Uterus (tissue), 4 donors: Measurements from ENCODE around the gene DIPK1A. TPM values are rescaled to one million over a fixed set of nuclear protein-coding genes. Genes with fewer than 3 reads are reported as not detected.
A peak's percentile ranks its signal among the peaks of the same experiment; 100 is the strongest.

Experiments used
- DNase-seq, 2 donors: peaks; one replicate each; pipeline ENCODE4 v3.0.0-alpha.2; 2019 to 2020
- H3K27ac ChIP-seq, 2 donors: fragments of 200-600 bp; sonication (generic); 1 replicate in 1 of 2; 2 replicates in 1 of 2; pipeline ENCODE4 v1.5.1; 2016 to 2018
- H3K27me3 ChIP-seq, 2 donors: fragments of 200-600 bp; sonication (generic); one replicate each; pipeline ENCODE4 v1.5.1; 2018 to 2019; ENCODE audit warnings: control low read depth in 1 of 2
- H3K36me3 ChIP-seq, 2 donors: fragments of 200-600 bp; sonication (generic); one replicate each; pipeline ENCODE4 v1.5.1; 2019; ENCODE audit warnings: control low read depth in 1 of 2
- H3K4me1 ChIP-seq, 2 donors: fragments of 200-600 bp; sonication (generic); one replicate each; pipeline ENCODE4 v1.5.1; 2018 to 2019; ENCODE audit warnings: control low read depth in 1 of 2
- H3K4me3 ChIP-seq, 2 donors: fragments of 200-600 bp; sonication (generic); 1 replicate in 1 of 2; 2 replicates in 1 of 2; pipeline ENCODE4 v1.5.1; 2018 to 2019; ENCODE audit warnings: mild to moderate bottlenecking in 1 of 2
- H3K9me3 ChIP-seq, 2 donors: fragments of 200-600 bp; sonication (generic); one replicate each; pipeline ENCODE4 v1.5.1; 2019; ENCODE audit warnings: control low read depth in 1 of 2
- POLR2A ChIP-seq, 2 donors: fragments of 450-650 bp; IDR thresholded peaks; one replicate each; pipeline ENCODE4 v1.6.1; 2016; ENCODE audit warnings: antibody characterized with exemption in 2 of 2, mild to moderate bottlenecking in 1 of 2, moderate library complexity in 1 of 2
- intact Hi-C: fragments of 100-400 bp; cut with DNase I; formaldehyde crosslinking; loops from one replicate; pipeline ENCODE4 v1.15.1; 2023; ENCODE audit warnings: low total_unique reads
- small RNA-seq: library from RNA; depleted of rRNA; stranded (forward); fragments of <200 nt; gene quantifications from one replicate; pipeline ENCODE3, GENCODE V24; 2016
- total RNA-seq, 4 donors: library from RNA; depleted of rRNA in 3 of 4; stranded (reverse); fragments of >200 nt in 3 of 4; gene quantifications; one replicate each; pipeline versions ENCODE4 v1.1.0 to v1.2.4, GENCODE V29; 2014 to 2023
- TF ChIP-seq, protein P1 (sequence below), 4 experiments: fragments of 200-600 bp in 2 of 4; fragments of 450-650 bp in 2 of 4; sonication (generic) in 2 of 4; IDR thresholded peaks; one replicate each; pipeline ENCODE4 v1.5.1; 2016 to 2019; ENCODE audit warnings: antibody characterized with exemption in 4 of 4, mild to moderate bottlenecking in 2 of 4, moderate library complexity in 1 of 4
- donor health status: DM: yes; HTN: yes; CAD: no.

The DIPK1A gene
- total RNA-seq, 4 donors from 2014 or later, result 15.5 to 28.4 (median 20.8) TPM

DNA sequence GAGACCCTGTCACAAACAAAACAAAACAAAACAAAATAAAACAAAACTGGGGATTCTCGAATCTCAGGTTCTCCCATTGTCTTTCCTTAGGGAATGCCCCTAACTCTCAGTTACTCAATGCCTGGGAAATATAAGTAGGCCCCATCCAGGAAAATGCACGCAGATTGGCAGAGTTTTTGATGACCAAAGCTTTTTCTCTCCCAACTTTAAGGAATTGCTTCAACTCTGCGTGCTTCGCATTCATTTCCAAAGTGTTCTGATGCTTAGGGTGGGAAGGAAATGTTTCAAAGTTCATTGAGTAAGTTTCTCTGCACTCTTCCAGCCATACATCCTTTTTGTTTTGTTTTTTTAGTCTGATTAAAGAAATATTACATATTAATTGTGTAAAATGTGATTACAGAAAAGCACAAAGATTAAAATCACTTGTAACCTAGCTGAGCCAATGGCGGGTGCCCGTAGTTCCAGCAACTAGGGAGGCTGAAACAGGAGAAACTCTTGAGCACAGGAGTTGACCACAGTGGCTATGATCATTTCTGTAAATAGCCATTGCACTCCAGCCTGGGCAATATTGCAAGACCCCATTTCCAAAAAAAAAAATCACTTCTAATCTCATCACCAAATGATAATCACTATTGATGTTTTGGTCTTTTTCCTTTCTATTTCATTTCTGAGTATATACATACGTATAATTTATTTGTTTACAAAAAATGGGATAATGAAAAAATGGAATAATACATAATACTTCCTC is 157.9 kb downstream of the DIPK1A start:
- no peak for TF ChIP-seq POLR2A (IDR thresholded peaks at IDR 0.05)
- TF ChIP-seq, protein P1, sequence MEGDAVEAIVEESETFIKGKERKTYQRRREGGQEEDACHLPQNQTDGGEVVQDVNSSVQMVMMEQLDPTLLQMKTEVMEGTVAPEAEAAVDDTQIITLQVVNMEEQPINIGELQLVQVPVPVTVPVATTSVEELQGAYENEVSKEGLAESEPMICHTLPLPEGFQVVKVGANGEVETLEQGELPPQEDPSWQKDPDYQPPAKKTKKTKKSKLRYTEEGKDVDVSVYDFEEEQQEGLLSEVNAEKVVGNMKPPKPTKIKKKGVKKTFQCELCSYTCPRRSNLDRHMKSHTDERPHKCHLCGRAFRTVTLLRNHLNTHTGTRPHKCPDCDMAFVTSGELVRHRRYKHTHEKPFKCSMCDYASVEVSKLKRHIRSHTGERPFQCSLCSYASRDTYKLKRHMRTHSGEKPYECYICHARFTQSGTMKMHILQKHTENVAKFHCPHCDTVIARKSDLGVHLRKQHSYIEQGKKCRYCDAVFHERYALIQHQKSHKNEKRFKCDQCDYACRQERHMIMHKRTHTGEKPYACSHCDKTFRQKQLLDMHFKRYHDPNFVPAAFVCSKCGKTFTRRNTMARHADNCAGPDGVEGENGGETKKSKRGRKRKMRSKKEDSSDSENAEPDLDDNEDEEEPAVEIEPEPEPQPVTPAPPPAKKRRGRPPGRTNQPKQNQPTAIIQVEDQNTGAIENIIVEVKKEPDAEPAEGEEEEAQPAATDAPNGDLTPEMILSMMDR (IDR thresholded peaks at IDR 0.05), result no peak
- Histone ChIP-seq H3K9me3 (no peaks in the 10 kb centered on the region), H3K27me3 (no peaks in the 10 kb centered on the region), H3K4me3 (no peak overlapping the region), H3K4me1 (no peaks in the 10 kb centered on the region), H3K27ac (no peak overlapping the region), H3K36me3 (no peaks in the 10 kb centered on the region)
- no peak for DNase-seq
- intact Hi-C loops, result no loop called here

DNA sequence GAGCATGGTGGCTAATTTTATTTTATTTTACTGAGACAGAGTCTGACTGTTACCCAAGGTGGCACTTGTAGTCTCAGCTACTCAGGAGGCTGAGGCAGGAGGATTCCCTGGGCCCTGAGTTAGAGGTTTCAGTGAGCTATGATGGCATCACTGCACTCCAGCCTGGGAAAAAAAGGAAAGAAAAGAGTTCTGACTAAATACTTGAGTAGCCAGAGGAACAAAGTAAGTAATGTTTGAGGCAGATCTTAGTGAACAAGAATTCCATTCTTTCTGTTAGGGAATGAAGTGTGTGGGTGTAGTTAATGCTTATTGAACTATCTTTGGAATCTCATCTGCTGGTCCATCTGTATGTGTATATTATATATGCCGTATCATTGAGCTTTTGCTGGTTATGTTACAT is 163.3 kb downstream of the DIPK1A start:
- TF ChIP-seq POLR2A (IDR thresholded peaks at IDR 0.05), result no peak
- TF ChIP-seq, protein P1 (IDR thresholded peaks at IDR 0.05), result no peak
- H3K4me1 ChIP-seq, result no peaks in the 10 kb centered on the region
- no peak for DNase-seq
- H3K27ac ChIP-seq, result no peak overlapping the region
- no peaks in the 10 kb centered on the region for H3K36me3 ChIP-seq
- no peaks in the 10 kb centered on the region for H3K9me3 ChIP-seq
- no peak overlapping the region for H3K4me3 ChIP-seq
- no peaks in the 10 kb centered on the region for H3K27me3 ChIP-seq
- intact Hi-C loops, result no loop called here

DNA sequence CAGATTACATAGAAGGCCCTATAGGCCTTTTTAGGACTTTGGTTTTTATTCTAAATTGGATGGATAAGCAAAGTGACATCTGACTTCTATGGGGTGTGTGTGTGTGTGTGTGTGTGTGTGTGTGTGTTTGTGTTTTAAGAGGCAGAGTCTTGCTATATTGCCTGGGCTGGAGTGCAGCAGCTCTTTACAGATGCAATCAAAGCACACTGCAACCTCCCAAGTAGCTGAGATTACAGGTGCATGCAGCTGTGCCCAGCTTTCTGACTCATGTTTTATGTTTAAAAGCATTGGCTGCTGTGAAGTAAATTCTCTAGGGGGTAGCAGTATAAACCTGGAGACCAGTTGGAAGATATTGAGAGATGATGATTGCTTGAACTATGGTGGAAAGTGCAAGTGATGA is 164.0 kb downstream of the DIPK1A start:
- H3K4me3 ChIP-seq, result no peak overlapping the region
- no peak for DNase-seq
- no peaks in the 10 kb centered on the region for H3K4me1 ChIP-seq
- H3K36me3 ChIP-seq, result no peaks in the 10 kb centered on the region
- H3K9me3 ChIP-seq, result no peaks in the 10 kb centered on the region
- TF ChIP-seq POLR2A (IDR thresholded peaks at IDR 0.05), result no peak
- TF ChIP-seq, protein P1 (IDR thresholded peaks at IDR 0.05), result no peak
- no peaks in the 10 kb centered on the region for H3K27me3 ChIP-seq
- H3K27ac ChIP-seq, result no peak overlapping the region
- intact Hi-C loops, result no loop called here

DNA sequence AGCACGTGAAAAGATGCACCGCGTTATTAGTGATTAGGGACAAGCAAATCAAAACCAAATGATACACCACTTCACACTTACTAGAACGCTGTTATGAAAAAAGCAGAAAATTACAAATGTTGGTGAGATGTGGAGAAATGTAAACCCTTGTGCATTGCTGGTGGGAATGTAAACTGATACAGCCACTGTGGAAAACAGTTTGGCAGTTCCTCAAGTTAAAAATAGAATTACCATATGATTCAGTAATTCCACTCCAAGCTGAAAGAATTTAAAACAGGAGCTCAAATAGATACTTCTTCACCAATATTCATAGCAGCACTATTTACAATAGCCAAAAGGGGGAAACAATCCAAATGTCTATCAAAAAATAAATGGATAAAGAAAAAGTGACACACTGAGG is 166.1 kb downstream of the DIPK1A start:
- no peak overlapping the region for H3K4me3 ChIP-seq

DNA sequence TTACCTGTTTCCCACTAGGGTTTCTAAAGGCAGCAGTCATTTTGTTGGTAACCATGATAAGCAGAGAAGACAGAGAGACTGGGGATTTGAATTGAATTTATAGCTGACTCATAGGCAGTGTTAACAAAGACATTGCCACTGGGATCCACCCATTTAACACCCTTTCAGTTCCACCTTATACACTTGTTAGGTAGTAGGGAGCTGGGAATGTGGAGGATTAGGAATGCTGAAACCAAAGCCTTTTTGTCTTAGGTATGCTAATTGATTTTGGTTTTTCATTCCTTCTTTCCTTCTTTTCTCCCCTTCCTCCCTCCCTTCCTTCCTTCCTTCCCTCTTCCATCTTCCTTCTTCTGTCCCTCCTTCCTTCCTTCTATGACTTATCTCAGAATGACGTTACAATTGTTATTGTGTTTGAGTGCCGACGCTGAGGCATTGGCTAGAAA is 168.9 kb downstream of the DIPK1A start:
- no peak for DNase-seq
- no peak overlapping the region for H3K4me3 ChIP-seq
- no peak overlapping the region for H3K27ac ChIP-seq
- intact Hi-C loops, result no loop called here
- TF ChIP-seq, protein P1 (IDR thresholded peaks at IDR 0.05), result no peak
- no peak for TF ChIP-seq POLR2A (IDR thresholded peaks at IDR 0.05)
- H3K9me3 ChIP-seq, result no peaks in the 10 kb centered on the region
- no peaks in the 10 kb centered on the region for H3K4me1 ChIP-seq
- H3K27me3 ChIP-seq, result no peaks in the 10 kb centered on the region
- no peaks in the 10 kb centered on the region for H3K36me3 ChIP-seq

More for the DNA sequence above, 166.1 kb downstream of the DIPK1A start:
- Histone ChIP-seq H3K36me3 (no peaks in the 10 kb centered on the region), H3K9me3 (no peaks in the 10 kb centered on the region), H3K27ac (no peak overlapping the region), H3K27me3 (no peaks in the 10 kb centered on the region), H3K4me1 (no peaks in the 10 kb centered on the region)
- intact Hi-C loops, result no loop called here
- DNase-seq, result no peak
- no peak for TF ChIP-seq POLR2A (IDR thresholded peaks at IDR 0.05)
- TF ChIP-seq, protein P1 (IDR thresholded peaks at IDR 0.05), result no peak

Small RNAs within 50 kb of the gene (small RNA-seq; reads per million reads assigned to genes)
- gene RF00432 (not detected), gene RN7SL692P (not detected), gene RNU6-210P (not detected), gene RNU6-970P (not detected), gene SNORA66 (12.2 reads per million, percentile 90 among the genes with 10 or more reads in this experiment), gene SNORD21 (not detected)

Other genes with a start within 250 kb of the DIPK1A start
- 100 to 1,000 TPM in 1 of 4 donors, 10 to 100 TPM in 3; 53.0 to 112 (median 58.4) TPM for gene EVI5, start 176.4 kb downstream of the DIPK1A start, total RNA-seq
- 1,000 to 10,000 TPM; 1,299 to 3,386 (median 2,410) TPM for gene RPL5, start 129.4 kb downstream of the DIPK1A start, total RNA-seq
- 10 to 100 TPM; 29.1 to 70.9 (median 31.8) TPM for gene MTF2, start 117.8 kb upstream of the DIPK1A start, total RNA-seq
- 10 to 100 TPM in 3 of 4 donors, 1 to 10 TPM in 1; 6.9 to 47.1 (median 37.6) TPM for gene TMED5, start 219.0 kb upstream of the DIPK1A start, total RNA-seq
- 10 to 100 TPM in 1 of 4 donors, 1 to 10 TPM in 1, under 1 TPM in 2; under 0.01 to 16.3 (median 3.4) TPM for gene CCDC18, start 219.3 kb upstream of the DIPK1A start, total RNA-seq